HG02973 (cell line): ENCODE results near the gene RNASE9.
"Not testable (repeated sequence)": the region's sequence is repeated elsewhere in the genome, so short reads cannot be mapped to it uniquely, and the experiment has no call there.

ENCODE experiments used
- ATAC-seq: cut with Tn5 transposase; IDR thresholded peaks from one replicate; pipeline ENCODE4 v1.9.1; 2021; ENCODE audit warnings: moderate library complexity; ENCODE audit not compliant: unreplicated experiment

Gene RNASE9

GRCh38 chr14:20560961-20561360 lies at the start of gene RNASE9:
TSS of gene RNASE9 (minus strand) at chr14:20561047.
- ATAC-seq = no peak

GRCh38 chr14:20610002-20610765 lies 49.3 kb upstream of the RNASE9 start:
- no peak for ATAC-seq

GRCh38 chr14:20609215-20610001 lies 48.6 kb upstream of the RNASE9 start:
- ATAC-seq = peak; percentile 25

GRCh38 chr14:20608383-20609110 lies 47.7 kb upstream of the RNASE9 start:
- ATAC-seq = no peak

- no peak for ATAC-seq
Observed at GRCh38 chr14:20607617-20608016, 46.8 kb upstream of the RNASE9 start.

DNA sequence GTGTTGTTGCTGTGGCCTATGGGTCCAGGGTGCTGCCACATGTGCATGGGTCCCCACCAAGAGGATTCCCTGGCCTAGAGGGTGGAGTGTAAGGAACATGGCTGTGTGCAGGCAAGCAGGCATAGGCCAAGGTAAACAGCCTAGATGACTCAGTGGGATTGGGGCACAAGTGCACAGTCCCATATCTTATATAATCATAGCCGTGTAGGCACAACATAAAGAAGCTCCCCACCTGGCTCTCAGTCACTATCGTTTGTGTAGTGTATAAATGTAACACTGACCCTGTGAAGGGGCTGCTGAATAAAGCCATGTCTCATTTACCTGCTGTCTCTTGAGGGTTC lies 46.0 kb upstream of the RNASE9 start:
- no peak for ATAC-seq

DNA sequence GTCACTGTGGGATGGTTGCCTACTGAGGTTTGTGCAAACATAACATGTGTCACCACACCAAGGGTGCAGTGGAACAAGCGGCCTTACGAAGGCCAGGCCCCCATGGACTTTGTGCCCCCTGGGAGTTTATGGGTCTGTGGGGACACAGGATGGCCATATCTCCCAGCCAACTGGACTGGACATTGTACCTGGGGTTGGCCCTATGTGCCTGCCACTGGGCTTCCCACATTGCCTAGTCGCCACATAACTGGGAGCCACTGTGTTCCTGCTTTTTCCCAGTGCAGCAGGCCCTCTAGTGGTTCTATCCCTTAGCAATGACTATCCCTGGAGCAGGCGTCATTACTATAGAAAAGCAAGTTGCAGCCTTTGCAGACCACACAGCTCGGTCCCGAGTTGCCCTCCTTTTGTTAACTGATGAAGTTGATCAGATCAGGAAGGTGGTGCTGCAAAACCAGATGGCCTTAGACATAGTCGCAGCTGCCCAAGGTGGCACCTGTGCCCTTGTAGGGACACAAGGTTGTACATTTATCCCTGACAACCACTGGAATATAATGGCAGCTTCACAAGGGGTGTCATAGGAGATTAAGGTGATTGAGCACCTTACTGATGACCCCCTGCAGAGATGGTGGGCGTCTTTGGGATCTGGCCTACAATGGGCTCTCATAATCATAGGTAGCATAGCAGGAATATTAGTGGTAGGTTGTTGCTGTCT lies 45.5 kb upstream of the RNASE9 start:
- no peak for ATAC-seq

- ATAC-seq = no peak
Observed at GRCh38 chr14:20603813-20604690, 43.2 kb upstream of the RNASE9 start.

- ATAC-seq = no peak
Observed at GRCh38 chr14:20602583-20602982, 41.7 kb upstream of the RNASE9 start.

GRCh38 chr14:20601522-20601921 lies 40.7 kb upstream of the RNASE9 start:
- no peak for ATAC-seq

- no peak for ATAC-seq
Observed at GRCh38 chr14:20597108-20597507, 36.3 kb upstream of the RNASE9 start.

- not testable (repeated sequence) for ATAC-seq
Observed at GRCh38 chr14:20595726-20596125, 34.9 kb upstream of the RNASE9 start.

DNA sequence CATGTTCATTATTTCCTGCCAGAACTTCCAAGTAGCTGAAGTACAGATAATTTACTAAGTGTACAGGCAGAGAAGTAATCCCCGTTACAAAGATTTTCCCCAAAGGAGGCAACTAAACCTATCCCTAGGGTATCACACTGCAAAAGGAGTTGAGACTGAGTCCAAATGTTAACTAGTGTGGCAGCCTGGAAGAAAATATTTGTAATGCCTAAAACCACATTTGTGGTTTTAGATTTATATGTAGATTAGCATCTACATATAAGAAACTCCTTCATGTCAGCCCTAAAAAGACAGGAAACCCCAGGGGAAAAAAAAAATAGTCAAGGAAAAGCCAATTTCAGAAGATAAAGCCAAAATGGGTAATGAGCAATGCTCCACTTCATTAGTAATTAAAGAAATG lies 31.7 kb upstream of the RNASE9 start:
- no peak for ATAC-seq

DNA sequence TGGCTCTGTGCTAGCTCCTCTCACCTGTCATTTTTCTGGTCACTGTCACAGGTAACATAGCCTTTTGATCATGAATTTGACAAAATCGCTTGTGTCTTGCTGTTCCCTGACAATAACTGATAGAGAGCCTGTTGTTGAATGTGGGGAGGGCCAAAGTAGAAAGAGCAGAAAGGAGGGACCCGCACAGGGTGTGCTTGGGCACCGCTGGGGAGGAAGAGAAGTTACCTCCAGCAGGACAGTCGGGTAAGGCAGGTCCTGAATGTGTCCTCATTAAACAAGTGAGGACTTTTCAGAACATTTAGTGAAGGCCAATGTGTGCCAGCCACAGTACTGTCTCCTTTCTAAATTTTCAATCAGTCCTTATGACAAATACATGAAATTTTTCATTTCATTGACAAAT lies 30.4 kb upstream of the RNASE9 start, which contains the start of gene RNASE12:
RNASE12 (minus strand) TSS at position 142 of the 400 bp plus-strand sequence. CDS start 653 bp downstream, outside the sequence.
- ATAC-seq = no peak

DNA sequence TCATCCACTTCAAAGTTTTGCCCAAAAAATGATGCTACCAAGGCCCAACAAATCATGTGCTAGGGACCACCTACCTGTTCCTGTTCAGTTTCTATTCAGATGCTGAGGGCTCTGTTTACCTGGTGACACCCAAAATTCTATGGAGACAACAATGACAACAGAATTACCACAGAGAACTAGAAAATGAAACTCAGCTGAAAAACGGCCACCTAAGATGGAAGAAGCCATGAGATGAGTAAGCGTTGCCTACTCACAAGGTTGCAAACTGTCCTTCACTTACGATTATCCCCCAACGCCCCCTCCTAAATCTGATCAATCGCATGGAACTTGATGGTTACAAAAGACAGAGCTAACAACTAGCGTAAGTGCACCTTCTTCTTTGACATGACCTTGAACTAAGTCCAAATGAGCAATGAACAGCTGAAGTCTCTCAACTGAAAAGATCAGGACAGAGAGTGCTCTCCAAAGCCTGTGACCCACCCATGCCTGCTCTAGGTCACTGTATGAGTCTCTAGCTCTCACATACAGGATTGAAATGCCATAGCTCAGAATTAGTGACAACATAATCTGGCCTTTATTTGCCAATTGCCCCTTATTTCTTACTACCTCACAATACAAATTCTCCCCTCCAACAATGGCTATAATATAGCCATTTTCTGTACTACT lies 26.8 kb upstream of the RNASE9 start, which contains the start of gene RNASE11:
RNASE11 (minus strand) TSS at position 513 of the 666 bp plus-strand sequence.
- ATAC-seq = no peak

DNA sequence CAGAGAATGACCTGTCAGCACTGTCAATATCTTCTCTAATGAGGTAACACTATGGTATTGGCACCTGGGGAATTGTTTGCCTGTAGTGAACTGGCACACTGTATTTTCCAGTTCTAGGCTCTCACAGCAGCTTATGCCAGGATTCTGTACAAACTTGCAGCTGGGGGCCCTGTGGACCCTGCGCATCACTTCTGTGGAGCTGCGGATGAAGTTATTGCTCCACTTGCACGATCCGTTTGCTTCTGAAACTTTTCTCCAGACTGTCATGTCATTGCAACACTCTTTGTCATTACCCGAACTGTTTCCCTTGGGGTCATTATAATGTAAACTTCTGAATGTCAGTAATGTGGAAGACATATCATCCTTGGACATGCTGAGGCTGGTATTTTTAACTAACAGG lies 23.1 kb upstream of the RNASE9 start:
- ATAC-seq = no peak

- ATAC-seq = no peak
Observed at GRCh38 chr14:20583142-20583541, 22.3 kb upstream of the RNASE9 start.

DNA sequence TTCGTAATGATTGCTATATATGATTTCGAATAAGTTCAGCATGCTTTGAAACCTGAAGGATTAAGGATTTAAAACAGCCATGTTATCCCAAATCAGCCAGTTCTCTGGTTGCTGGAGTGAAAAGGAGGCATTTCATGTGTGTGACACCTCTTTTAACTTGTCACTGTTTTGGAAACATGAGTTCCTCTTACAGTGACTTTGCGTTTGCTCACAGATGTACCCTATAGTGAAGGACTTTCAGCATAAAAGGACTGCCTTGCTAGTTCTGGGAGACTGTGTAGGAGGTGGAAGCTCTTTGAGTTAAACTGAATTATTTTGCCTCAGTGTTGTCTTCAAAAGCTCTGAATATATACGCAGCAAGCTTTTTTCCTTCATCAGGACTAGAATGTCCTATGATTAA lies 19.4 kb upstream of the RNASE9 start:
- no peak for ATAC-seq

DNA sequence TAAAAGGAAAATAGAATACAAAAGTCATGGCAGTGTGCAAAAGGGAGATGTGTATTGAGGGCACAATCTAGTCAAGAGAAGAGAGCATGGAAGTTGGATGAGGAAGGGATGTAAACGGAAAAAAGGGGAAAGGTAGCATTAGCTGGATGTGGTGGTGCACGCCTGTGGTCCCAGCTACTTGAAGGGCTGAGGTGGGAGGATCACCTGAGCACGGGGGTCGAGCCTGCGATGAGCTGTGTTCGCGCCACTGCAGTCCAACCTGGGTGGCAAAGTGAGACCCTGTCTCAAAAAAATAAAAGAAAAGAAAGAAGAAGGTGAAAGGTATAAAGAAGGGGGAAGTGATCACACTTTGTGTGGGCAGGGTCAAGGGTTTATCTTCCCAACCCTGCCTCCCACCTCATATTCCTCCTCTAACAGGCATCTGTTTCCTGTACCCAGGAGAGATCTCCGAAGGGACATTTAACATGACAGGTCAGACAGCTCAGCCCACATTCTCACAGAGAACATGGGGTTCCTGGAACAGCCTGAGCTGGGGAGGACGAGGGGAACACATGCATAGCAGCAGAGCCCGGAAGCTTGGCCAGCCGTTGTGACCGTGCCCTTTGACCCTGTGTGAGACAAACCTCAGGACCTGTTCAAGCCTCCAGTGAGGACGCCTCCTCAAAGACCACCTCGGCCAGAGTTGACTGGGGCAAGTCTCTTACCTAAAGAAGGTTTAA lies 18.1 kb upstream of the RNASE9 start:
- no peak for ATAC-seq
